ENCODE measurements around the gene STARD10.
"Not testable (repeated sequence)": the region's sequence is repeated elsewhere in the genome, so short reads cannot be mapped to it uniquely, and the experiment has no call there.

DNA sequence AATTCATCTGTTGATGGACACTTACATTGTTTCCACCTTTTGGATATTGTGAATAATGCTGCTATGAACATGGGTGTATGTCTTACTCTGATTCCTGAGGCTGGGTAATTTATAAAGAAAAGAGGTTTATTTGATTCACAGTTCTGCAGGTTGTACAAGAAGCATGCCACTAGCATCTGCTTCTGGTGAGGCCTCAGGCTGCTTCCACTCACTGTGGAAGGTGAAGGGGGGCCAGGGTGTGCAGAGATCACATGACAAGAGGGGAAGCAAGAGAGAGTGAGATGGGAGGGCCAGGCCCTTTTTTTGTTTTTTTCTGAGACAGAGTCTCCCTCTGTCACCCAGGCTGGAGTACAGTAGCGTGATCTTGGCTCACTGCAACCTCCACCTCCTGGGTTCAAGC is 12.5 kb upstream of the STARD10 start:
- not testable (repeated sequence) for TF ChIP-seq CTCF, POLR2A (IDR thresholded peaks at IDR 0.05)
